H1 (cell line): ENCODE results near the gene MUC16. TPM values are rescaled to one million over a fixed set of nuclear protein-coding genes. Genes with fewer than 3 reads are reported as not detected.

Experiments used
- BCL11A ChIP-seq, 2 experiments: IDR thresholded peaks; one replicate each; pipeline ENCODE4 v1.6.1; 2011; ENCODE audit warnings: low read depth in 2 of 2, low read length in 2 of 2, mild to moderate bottlenecking in 2 of 2
- CEBPB ChIP-seq: IDR thresholded peaks from 2 replicates; pipeline ENCODE4 v1.6.1; 2012; ENCODE audit warnings: low read depth, low read length
- CHD1 ChIP-seq: IDR thresholded peaks from 2 replicates; pipeline ENCODE4 v1.6.1; 2012; ENCODE audit warnings: low read depth, low read length, improper control_type of control experiment
- TEAD4 ChIP-seq: IDR thresholded peaks from 2 replicates; pipeline ENCODE4 v1.6.1; 2012; ENCODE audit warnings: low read depth, low read length, inconsistent platforms, mixed read lengths
- ZNF274 ChIP-seq: IDR thresholded peaks from 2 replicates; pipeline ENCODE4 v1.7.0; 2012; ENCODE audit warnings: low read length, borderline replicate concordance; ENCODE audit errors: extremely low read depth
- polyA plus RNA-seq, 7 experiments: library from polyadenylated mRNA; depleted of rRNA in 3 of 7; stranded (reverse) in 5 of 7; unstranded in 2 of 7; fragments of >200 nt in 5 of 7; fragments of 200-250 nt in 2 of 7; gene quantifications; 1 replicate in 5 of 7; 2 replicates in 1 of 7; 4 replicates in 1 of 7; pipeline versions ENCODE4 v1.2.1 to v1.2.3, GENCODE V29; 2011 to 2013; ENCODE audit warnings: missing spikeins in 2 of 7, mixed read lengths in 2 of 7
- total RNA-seq: library from RNA; stranded (reverse); fragmentation: NEBNext Ultra II Directional; extraction: Animal tissue kit (Norgen Biotek cat#: 25700); gene quantifications from 2 replicates; pipeline ENCODE4 v1.2.1, GENCODE V29; 2021
- TF ChIP-seq, protein P1 (sequence below): IDR thresholded peaks from 2 replicates; pipeline ENCODE4 v1.6.1; 2011; ENCODE audit warnings: low read depth, mild to moderate bottlenecking, low read length; ENCODE audit not compliant: insufficient read depth
- TF ChIP-seq, protein P2 (sequence below), 3 experiments: IDR thresholded peaks; 1 replicate in 2 of 3; 2 replicates in 1 of 3; pipeline versions ENCODE4 v1.5.1 to v1.6.1; 2011; ENCODE audit warnings: low read length in 3 of 3, mild to moderate bottlenecking in 3 of 3, inconsistent platforms in 2 of 3, low read depth in 1 of 3, moderate library complexity in 1 of 3; ENCODE audit not compliant: insufficient read depth in 1 of 3; ENCODE audit errors: control extremely low read depth in 1 of 3

MUC16 gene
- total and polyA plus RNA-seq, 2 of the 8 experiments (the other 6 are each of a cell fraction or from before 2014, with no cell fraction given) = 0.17 to 0.60 TPM

DNA sequence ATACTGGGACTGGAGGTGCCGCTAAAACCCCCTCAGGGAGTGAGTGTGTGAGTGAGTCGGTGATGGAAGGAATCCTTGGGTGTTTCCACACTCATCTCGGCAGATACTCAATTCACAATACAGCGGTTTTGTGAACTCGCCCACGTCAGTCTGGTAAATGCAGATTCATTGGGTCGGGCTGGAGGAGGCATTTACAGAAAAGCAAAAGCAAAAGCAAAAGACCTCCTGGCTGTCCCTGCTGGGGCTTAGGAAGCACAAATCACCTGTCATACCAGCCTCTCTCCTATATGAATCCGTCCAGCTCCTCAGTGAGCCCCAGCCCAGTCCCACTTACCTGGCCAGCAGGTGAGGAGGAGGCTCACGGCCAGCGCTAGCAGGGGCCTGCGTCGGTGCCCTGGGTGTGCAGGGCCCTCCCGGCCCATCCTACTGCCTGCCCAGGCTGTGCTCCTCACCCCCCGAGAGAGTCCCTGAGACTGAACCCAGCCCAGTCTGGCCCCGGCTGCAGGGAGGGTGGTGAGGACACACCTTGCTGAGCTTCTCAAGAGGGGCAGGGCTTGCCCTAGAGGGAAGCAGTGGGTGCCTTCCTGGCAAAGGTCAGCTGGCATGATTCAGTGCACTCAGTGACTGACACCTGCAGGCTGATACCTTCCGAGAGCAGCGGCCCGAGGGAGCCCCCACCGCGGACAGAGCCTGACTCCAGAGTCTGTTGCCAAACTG is at the start of gene MUC16 (continued):
- TF ChIP-seq ZNF274 = no peak
- TF ChIP-seq, protein P1, sequence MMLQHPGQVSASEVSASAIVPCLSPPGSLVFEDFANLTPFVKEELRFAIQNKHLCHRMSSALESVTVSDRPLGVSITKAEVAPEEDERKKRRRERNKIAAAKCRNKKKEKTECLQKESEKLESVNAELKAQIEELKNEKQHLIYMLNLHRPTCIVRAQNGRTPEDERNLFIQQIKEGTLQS = no peak
- TF ChIP-seq, protein P2, sequence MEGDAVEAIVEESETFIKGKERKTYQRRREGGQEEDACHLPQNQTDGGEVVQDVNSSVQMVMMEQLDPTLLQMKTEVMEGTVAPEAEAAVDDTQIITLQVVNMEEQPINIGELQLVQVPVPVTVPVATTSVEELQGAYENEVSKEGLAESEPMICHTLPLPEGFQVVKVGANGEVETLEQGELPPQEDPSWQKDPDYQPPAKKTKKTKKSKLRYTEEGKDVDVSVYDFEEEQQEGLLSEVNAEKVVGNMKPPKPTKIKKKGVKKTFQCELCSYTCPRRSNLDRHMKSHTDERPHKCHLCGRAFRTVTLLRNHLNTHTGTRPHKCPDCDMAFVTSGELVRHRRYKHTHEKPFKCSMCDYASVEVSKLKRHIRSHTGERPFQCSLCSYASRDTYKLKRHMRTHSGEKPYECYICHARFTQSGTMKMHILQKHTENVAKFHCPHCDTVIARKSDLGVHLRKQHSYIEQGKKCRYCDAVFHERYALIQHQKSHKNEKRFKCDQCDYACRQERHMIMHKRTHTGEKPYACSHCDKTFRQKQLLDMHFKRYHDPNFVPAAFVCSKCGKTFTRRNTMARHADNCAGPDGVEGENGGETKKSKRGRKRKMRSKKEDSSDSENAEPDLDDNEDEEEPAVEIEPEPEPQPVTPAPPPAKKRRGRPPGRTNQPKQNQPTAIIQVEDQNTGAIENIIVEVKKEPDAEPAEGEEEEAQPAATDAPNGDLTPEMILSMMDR (IDR thresholded peaks at IDR 0.05; ENCODE audit: control extremely low read depth in 1 of 3, insufficient read depth in 1 of 3, low read depth in 1 of 3, low read length in 3 of 3) = no peak
- no peak for TF ChIP-seq CEBPB
- no peak for TF ChIP-seq TEAD4
- TF ChIP-seq BCL11A (IDR thresholded peaks at IDR 0.05; ENCODE audit: low read depth in 2 of 2, low read length in 2 of 2) = no peak
- no peak for TF ChIP-seq CHD1
- TF ChIP-seq, all 59 proteins: peak for 0
